NK-92 treated with Interleukin-12 subunit alpha and Interleukin-12 subunit beta, amount 100 ng/mL, for 24 hours (cell line): Measurements from ENCODE around the gene SBK1.
"Not testable (repeated sequence)": the region's sequence is repeated elsewhere in the genome, so short reads cannot be mapped to it uniquely, and the experiment has no call there.

ENCODE experiments used
- DNase-seq: peaks from one replicate; lab custom pipeline; 2025; lab: John Stamatoyannopoulos, UW

SBK1 gene

DNA sequence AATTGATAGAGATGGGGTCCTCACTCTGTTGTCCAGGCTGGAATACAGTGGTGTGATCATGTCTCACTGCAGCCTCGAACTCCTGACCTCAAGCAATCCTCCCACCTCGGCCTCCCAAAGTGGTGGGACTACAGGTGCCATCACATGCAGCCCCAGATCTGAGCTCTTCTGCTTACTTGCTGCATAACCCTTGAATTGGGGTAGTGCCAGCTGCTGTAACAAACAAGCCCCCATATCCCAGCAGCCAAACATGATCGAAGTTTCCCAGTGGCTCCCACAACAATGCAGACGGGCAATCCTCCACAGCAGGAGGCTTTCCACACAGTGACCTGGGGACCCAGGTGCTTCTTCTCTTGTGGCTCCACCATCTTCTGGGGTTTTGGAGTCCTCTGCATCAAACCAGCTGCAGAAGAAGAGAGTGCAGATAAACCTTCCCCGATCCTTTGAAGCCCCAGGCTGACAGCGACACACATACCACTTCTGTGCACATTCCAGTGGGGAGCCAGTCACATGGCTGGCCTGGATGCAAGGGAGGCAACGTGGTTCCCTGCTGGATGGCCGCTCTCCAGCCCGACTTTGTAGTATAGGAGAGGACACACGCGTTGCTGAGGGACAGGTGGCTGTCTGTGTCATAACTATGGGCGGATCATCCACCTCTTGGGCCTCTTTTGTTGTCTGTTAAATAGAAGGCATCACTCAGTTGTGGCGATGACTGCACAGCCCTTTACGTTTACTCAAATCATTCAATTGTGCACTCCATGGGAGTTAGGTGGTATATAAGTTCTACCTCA is 16.7 kb downstream of the SBK1 start:
- no peak for DNase-seq

- DNase-seq: peak; percentile 94
These were observed 17.5 kb downstream of the SBK1 start for GRCh38 chr16:28309811-28310311.

DNA sequence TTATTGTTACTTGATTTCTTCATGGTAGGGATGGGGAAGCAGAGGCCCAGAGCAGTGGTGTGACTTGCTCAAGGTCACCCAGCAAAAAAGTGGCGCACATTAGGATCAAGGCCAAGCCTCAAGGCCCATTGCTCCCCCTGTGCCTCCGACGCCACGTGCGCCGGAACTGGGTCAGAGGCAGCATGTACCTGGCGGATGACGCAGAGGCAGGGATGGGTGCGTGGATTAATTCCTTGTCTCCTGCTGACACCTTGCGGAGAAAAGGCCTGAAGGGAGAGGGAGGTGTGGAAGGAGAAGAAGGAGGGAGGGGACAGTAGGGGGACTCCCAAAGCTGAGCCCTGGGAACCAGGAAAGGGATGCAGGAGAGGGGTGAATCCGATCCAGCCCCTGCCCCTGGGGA is 18.5 kb downstream of the SBK1 start:
- no peak for DNase-seq

GRCh38 chr16:28311413-28311812 is 19.1 kb downstream of the SBK1 start:
- no peak for DNase-seq

- no peak for DNase-seq
These were observed 19.6 kb downstream of the SBK1 start for GRCh38 chr16:28311913-28312312.

- DNase-seq: no peak
These were observed 20.0 kb downstream of the SBK1 start for GRCh38 chr16:28312327-28312726.

- no peak for DNase-seq
These were observed 21.3 kb downstream of the SBK1 start for GRCh38 chr16:28313587-28313986.

GRCh38 chr16:28316054-28316453 is 23.7 kb downstream of the SBK1 start:
- no peak for DNase-seq

GRCh38 chr16:28317040-28317880 is 24.9 kb downstream of the SBK1 start:
- peak; percentile 45 for DNase-seq

DNA sequence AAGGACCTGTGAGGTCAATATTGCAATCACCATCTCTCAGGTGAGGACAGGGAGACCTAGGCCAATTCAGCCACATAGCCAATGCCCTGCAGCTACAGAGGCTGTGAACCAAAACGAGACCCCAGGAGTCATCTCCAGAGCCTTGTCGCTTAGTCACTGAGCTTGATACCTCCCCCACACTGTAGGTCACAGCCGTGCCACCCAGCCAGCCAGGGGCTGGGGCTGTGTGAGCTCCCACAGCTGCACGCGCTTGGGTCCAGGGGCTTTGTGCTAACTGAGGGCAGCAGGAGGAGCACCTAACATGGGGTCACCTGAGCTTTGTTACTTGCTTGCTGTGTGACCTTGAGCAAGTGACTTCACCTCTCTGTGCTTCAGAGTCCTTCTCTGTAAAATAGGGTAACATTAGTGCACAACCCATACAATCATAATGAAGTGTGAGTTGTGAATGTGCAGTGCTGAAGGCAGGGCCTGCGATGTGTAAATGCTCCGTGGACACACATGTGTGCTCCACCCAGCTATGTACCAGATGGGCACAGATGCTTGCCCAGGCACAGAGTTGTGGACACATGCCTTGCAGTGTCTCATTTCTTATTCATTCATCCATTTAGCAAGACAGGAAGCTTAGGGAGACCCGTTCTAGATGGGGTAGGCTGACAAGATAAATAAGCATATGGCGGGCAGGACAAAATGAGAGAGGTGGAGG is 25.9 kb downstream of the SBK1 start:
- DNase-seq: no peak

- DNase-seq: no peak
These were observed 27.2 kb downstream of the SBK1 start for GRCh38 chr16:28319476-28320022.

DNA sequence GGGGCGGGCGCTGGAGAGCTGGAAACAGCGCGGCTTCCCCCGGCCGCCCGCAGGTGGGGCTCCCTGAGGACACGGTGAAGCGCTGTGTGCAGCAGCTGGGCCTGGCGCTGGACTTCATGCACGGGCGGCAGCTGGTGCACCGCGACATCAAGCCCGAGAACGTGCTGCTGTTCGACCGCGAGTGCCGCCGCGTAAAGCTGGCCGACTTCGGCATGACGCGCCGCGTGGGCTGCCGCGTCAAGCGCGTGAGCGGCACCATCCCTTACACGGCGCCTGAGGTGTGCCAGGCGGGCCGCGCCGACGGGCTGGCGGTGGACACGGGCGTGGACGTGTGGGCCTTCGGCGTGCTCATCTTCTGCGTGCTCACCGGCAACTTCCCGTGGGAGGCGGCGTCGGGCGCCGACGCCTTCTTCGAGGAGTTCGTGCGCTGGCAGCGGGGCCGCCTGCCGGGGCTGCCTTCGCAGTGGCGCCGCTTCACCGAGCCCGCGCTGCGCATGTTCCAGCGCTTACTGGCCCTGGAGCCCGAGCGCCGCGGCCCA is 27.8 kb downstream of the SBK1 start:
- no peak for DNase-seq

DNA sequence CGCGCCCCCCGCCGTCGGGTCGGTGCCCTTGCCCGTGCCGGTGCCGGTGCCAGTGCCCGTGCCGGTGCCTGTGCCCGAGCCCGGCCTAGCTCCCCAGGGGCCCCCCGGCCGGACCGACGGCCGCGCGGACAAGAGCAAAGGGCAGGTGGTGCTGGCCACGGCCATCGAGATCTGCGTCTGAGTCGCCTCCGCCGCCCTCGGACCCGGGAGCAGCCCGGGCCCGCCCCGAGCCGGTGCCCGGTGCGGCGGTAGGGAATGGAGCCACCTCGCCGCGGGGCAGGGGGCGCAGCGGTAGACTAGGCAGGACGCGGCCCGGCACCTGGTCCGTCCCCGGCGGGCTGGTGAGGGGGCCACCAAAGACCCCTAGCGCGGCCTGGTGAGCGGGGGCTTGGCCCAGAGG is 28.4 kb downstream of the SBK1 start:
- DNase-seq: no peak

GRCh38 chr16:28321700-28322411 is 29.5 kb downstream of the SBK1 start:
- no peak for DNase-seq

GRCh38 chr16:28324235-28324886 is 32.0 kb downstream of the SBK1 start:
- DNase-seq: no peak

GRCh38 chr16:28324887-28325279 is 32.6 kb downstream of the SBK1 start:
- no peak for DNase-seq

- no peak for DNase-seq
These were observed 34.7 kb downstream of the SBK1 start for GRCh38 chr16:28326881-28327610.

DNA sequence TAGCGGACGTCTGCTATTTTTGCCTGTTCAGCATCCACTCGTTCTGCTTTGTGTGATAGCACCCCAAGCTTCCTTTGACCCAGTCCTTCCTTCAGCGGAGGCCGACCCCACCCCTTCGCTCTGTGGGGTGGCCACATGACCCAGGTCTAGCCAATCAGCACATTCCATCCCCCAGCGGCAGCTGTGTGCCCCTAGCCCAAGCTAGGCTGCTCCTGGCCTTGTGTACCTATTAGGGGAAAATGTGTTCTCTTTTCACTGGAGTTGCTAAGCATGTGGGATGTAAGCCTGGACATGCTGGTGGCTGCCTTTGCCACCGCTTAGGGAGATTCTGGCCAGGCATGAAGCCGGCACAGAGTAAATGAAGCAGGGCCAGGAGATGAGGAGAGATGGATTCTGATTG is 37.9 kb downstream of the SBK1 start:
- DNase-seq: not testable (repeated sequence)

DNA sequence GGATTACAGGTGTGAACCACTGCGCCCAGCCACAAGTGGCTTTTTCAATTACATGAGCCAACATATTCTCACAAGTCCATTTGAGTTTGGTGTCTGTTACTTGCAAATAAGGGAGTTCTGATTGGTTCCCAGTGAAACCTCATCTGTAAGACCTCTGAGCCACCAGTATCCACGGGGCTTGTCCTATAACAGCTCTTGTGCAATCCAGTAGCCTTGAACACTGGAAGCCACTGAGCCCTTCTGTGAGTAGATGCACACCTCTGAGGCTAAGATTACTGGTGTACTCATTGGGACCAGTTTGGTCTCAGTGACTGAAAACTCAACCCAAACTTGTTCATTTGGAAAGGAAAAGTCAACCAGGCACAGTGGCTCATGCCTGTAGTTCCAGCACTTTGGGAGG is 38.7 kb downstream of the SBK1 start:
- not testable (repeated sequence) for DNase-seq

GRCh38 chr16:28332632-28333031 is 40.3 kb downstream of the SBK1 start:
- not testable (repeated sequence) for DNase-seq
